ENCODE results near the gene ZNF763. TPM values are rescaled to one million over a fixed set of nuclear protein-coding genes. Genes with fewer than 3 reads are reported as not detected.
A peak's percentile ranks its signal among the peaks of the same experiment; 100 is the strongest.

ZNF763 gene
- total and polyA plus RNA-seq, 8 donors = 1.5 to 5.9 (median 3.0) TPM

GRCh38 chr19:11950312-11950711, 14.5 kb upstream of the ZNF763 start:
- Histone ChIP-seq H3K36me3 (peaks cover 21 to 40% (median 32%) of the 10 kb centered on the region in 3 donors), H3K27ac (no peak overlapping the region), H3K4me3 (no peak overlapping the region), H3K9me3 (peaks cover 0 to 34% (median 14%) of the 10 kb centered on the region in 4 donors), H3K27me3 (no peaks in the 10 kb centered on the region), H3K4me1 (no peaks in the 10 kb centered on the region)
- no peak for DNase-seq
- intact Hi-C loops (cut with DNase I) = no loop called here
- 96 to 98% methylated on average over 5 of the region's 5 CpGs for WGBS, 2 donors
- no peak for ATAC-seq
- TF ChIP-seq CTCF (IDR thresholded peaks at IDR 0.05) = no peak
- no peak for FAIRE-seq

DNA sequence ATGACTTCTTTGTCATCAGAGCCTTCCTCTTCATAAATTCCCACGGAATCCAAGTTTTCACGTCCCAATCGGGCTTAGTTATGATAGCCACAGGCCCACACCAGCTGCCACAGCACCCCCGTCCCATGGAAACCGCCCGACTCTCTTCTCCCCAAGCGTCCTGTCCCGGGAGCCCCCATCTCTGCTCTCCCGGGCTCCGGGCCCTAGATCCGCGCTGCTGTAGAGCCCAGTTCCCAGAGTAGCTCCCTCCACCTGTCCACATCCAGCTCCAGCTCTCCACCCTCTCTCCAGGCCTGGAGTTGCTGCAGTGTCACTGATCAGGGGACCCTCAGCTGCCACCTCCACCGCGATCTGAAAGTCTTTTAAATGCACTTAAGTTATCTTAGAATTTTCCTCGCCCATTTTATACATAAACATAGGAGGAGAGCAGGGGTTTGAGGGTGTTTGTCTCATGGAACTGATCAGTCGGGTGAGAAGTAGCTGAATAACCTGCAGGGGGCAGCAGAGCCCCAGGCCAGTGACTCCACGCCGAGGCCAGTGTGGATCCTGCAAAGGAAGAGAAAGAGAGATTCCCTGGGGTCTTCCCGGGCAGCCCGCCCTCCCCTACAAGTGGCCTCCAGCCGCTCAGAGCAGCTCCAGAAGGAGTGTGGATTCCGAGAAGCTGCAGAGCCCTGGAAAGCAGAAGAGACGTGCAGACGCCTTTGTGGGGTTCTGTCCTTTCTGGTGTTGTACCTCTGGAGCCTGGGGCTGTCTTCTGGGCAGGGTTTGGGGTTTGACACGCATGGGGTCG, 1.1 kb upstream of the ZNF763 start:
- ATAC-seq (peak; percentile 77 to 86 (median 80)), DNase-seq (peak; percentile 49 to 81 (median 72)), FAIRE-seq (no peak)
- Histone ChIP-seq H3K4me1 (peaks cover 6 to 8% (median 6%) of the 10 kb centered on the region in 3 donors), H3K27ac (peak overlapping the region in 2 of 4 donors; percentile 95 to 98), H3K9me3 (no peaks in the 10 kb centered on the region), H3K27me3 (no peaks in the 10 kb centered on the region), H3K4me3 (no peak overlapping the region), H3K36me3 (no peaks in the 10 kb centered on the region)
- 41 to 50% methylated on average over 26 of the region's 26 CpGs for WGBS, 2 donors
- TF ChIP-seq CTCF (IDR thresholded peaks at IDR 0.05) = peak; percentile 71 to 85 (median 80)
- intact Hi-C loops (cut with DNase I) = no loop called here

DNA sequence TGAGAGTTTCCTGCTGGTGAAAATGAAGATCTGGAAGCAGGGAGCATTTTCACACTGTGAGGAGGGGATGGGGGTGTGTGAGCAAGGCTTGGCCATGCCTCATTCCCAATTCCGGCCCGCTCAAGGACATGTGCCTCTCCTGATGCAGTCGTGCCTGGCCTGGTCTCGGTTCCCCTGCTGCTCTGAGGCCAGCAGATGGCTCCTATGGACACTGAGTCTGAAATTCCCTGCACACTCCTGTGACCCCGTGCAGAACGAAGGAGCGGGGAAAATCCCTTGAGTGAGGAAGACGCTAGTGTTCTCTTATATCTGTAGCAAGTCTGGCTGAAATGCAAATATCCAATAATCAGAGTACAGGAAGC, 363 bp upstream of the ZNF763 start:
- Histone ChIP-seq H3K36me3 (no peaks in the 10 kb centered on the region), H3K4me3 (peak overlapping the region in 3 of 4 donors; percentile 68 to 78 (median 72)), H3K9me3 (no peaks in the 10 kb centered on the region), H3K27ac (peak overlapping the region; percentile 84 to 98 (median 90)), H3K4me1 (peaks cover 6 to 8% (median 6%) of the 10 kb centered on the region in 3 donors), H3K27me3 (no peaks in the 10 kb centered on the region)
- intact Hi-C loops (cut with DNase I) = no loop called here
- no peak for TF ChIP-seq CTCF (IDR thresholded peaks at IDR 0.05)
- peak in 2 of 6 donors; percentile 10 to 37 for DNase-seq
- 7 to 13% methylated on average over 8 of the region's 8 CpGs for WGBS, 2 donors
- no peak for FAIRE-seq
- peak; percentile 30 to 63 (median 50) for ATAC-seq

GRCh38 chr19:11970174-11970573, 5.3 kb downstream of the ZNF763 start:
- Histone ChIP-seq H3K4me1 (no peaks in the 10 kb centered on the region), H3K9me3 (no peaks in the 10 kb centered on the region), H3K27ac (no peak overlapping the region), H3K36me3 (no peaks in the 10 kb centered on the region), H3K27me3 (no peaks in the 10 kb centered on the region), H3K4me3 (no peak overlapping the region)
- WGBS, 2 donors = 64 to 81% methylated on average over 1 of the region's 1 CpG
- ATAC-seq = no peak
- DNase-seq = no peak
- intact Hi-C loops (cut with DNase I) = no loop called here
- no peak for TF ChIP-seq CTCF (IDR thresholded peaks at IDR 0.05)
- FAIRE-seq = no peak

GRCh38 chr19:11971041-11971440, 6.2 kb downstream of the ZNF763 start:
- ATAC-seq (peak in 2 of 4 donors; percentile 46 to 62), FAIRE-seq (no peak), DNase-seq (no peak)
- no peak overlapping the region for H3K4me3 ChIP-seq
- H3K4me1 ChIP-seq = no peaks in the 10 kb centered on the region
- intact Hi-C loops (cut with DNase I) = no loop called here
- H3K27ac ChIP-seq = no peak overlapping the region
- WGBS, 2 donors = 79 to 88% methylated on average over 2 of the region's 2 CpGs
- no peaks in the 10 kb centered on the region for H3K27me3 ChIP-seq
- no peaks in the 10 kb centered on the region for H3K36me3 ChIP-seq
- TF ChIP-seq CTCF (IDR thresholded peaks at IDR 0.05) = no peak
- no peaks in the 10 kb centered on the region for H3K9me3 ChIP-seq
